CD4-positive, alpha-beta T cell treated with Interleukin-10 for 1 hour (primary cell): ENCODE data around the gene BACH1.

Experiments
- DNase-seq: peaks from one replicate; pipeline ENCODE4 v3.0.0-alpha.2; 2020

Gene BACH1

GRCh38 chr21:29316029-29316742 is 17.5 kb downstream of the BACH1 start:
- DNase-seq, result no peak

- no peak for DNase-seq
Observed at GRCh38 chr21:29316806-29317205, 18.1 kb downstream of the BACH1 start.

- DNase-seq, result no peak
Observed at GRCh38 chr21:29318354-29318753, 19.6 kb downstream of the BACH1 start.

- DNase-seq, result no peak
Observed at GRCh38 chr21:29320031-29320430, 21.3 kb downstream of the BACH1 start.

- no peak for DNase-seq
Observed at GRCh38 chr21:29321217-29321616, 22.5 kb downstream of the BACH1 start.

GRCh38 chr21:29321932-29322928 is 23.5 kb downstream of the BACH1 start:
- DNase-seq, result no peak

GRCh38 chr21:29323189-29323588 is 24.5 kb downstream of the BACH1 start:
- DNase-seq, result no peak

GRCh38 chr21:29326914-29327554 is 28.3 kb downstream of the BACH1 start:
- DNase-seq, result no peak

GRCh38 chr21:29329406-29329805 is 30.7 kb downstream of the BACH1 start:
- DNase-seq, result no peak

- no peak for DNase-seq
Observed at GRCh38 chr21:29330797-29331196, 32.1 kb downstream of the BACH1 start.

- DNase-seq, result no peak
Observed at GRCh38 chr21:29332461-29333362, 34.0 kb downstream of the BACH1 start.

- DNase-seq, result no peak
Observed at GRCh38 chr21:29333406-29333805, 34.7 kb downstream of the BACH1 start.

- DNase-seq, result no peak
Observed at GRCh38 chr21:29334717-29335428, 36.2 kb downstream of the BACH1 start.

- DNase-seq, result no peak
Observed at GRCh38 chr21:29335720-29336119, 37.0 kb downstream of the BACH1 start.

- no peak for DNase-seq
Observed at GRCh38 chr21:29338256-29338655, 39.5 kb downstream of the BACH1 start.

- DNase-seq, result no peak
Observed at GRCh38 chr21:29340228-29340627, 41.5 kb downstream of the BACH1 start.

GRCh38 chr21:29342363-29342957 is 43.7 kb downstream of the BACH1 start:
- no peak for DNase-seq

- DNase-seq, result no peak
Observed at GRCh38 chr21:29343519-29343918, 44.8 kb downstream of the BACH1 start.

GRCh38 chr21:29346281-29346680 is 47.6 kb downstream of the BACH1 start:
- no peak for DNase-seq

GRCh38 chr21:29346771-29347170 is 48.0 kb downstream of the BACH1 start:
- DNase-seq, result no peak

- no peak for DNase-seq
Observed at GRCh38 chr21:29347274-29347681, 48.6 kb downstream of the BACH1 start.
